ENCODE data around the gene LMBR1.

LMBR1 gene

GRCh38 chr7:156680281-156680680 lies 212.7 kb downstream of the LMBR1 start:
- H3K36me3 ChIP-seq (ENCODE audit: low read length): no peaks in the 10 kb centered on the region
- no peak overlapping the region for H3K9ac ChIP-seq (ENCODE audit: low read length)
- H3F3A ChIP-seq (ENCODE audit: insufficient read depth): no peaks in the 10 kb centered on the region
- H3K9me2 ChIP-seq (replicated peaks; ENCODE audit: insufficient read depth, low read length): no peaks in the 10 kb centered on the region
- no peaks in the 10 kb centered on the region for H3K79me2 ChIP-seq (ENCODE audit: insufficient read depth, low read length)
- H3K27ac ChIP-seq (ENCODE audit: low read depth, low read length): no peak overlapping the region
- H3K4me3 ChIP-seq (ENCODE audit: insufficient read depth, low read length, poor library complexity, severe bottlenecking): no peak overlapping the region
- H3K4me2 ChIP-seq (ENCODE audit: low read depth, low read length, poor library complexity, severe bottlenecking): no peak overlapping the region
- TF ChIP-seq CTCF (IDR thresholded peaks at IDR 0.05; ENCODE audit: insufficient read depth, low read length, poor library complexity, severe bottlenecking): no peak
- H4K20me1 ChIP-seq (ENCODE audit: low read depth, low read length): no peaks in the 10 kb centered on the region
- H3K9me3 ChIP-seq (ENCODE audit: insufficient read depth, low read length): no peaks in the 10 kb centered on the region
- H3K27me3 ChIP-seq (ENCODE audit: low read length): no peaks in the 10 kb centered on the region
- no peak overlapping the region for H2AFZ ChIP-seq (ENCODE audit: low read depth, low read length, severe bottlenecking)

- Histone ChIP-seq H3K4me2 (ENCODE audit: low read depth, low read length, poor library complexity, severe bottlenecking) (no peak overlapping the region), H3K27me3 (ENCODE audit: low read length) (no peaks in the 10 kb centered on the region), H2AFZ (ENCODE audit: low read depth, low read length, severe bottlenecking) (no peak overlapping the region), H4K20me1 (ENCODE audit: low read depth, low read length) (no peaks in the 10 kb centered on the region), H3K9me3 (ENCODE audit: insufficient read depth, low read length) (no peaks in the 10 kb centered on the region), H3K4me3 (ENCODE audit: insufficient read depth, low read length, poor library complexity, severe bottlenecking) (no peak overlapping the region), H3F3A (ENCODE audit: insufficient read depth) (no peaks in the 10 kb centered on the region), H3K79me2 (ENCODE audit: insufficient read depth, low read length) (no peaks in the 10 kb centered on the region), H3K36me3 (ENCODE audit: low read length) (no peaks in the 10 kb centered on the region), H3K9me2 (replicated peaks; ENCODE audit: insufficient read depth, low read length) (no peaks in the 10 kb centered on the region), H3K9ac (ENCODE audit: low read length) (no peak overlapping the region), H3K27ac (ENCODE audit: low read depth, low read length) (no peak overlapping the region)
- TF ChIP-seq EZH2phosphoT487 (conservative IDR thresholded peaks at IDR 0.05; ENCODE audit: low read length) (no peak), CTCF (IDR thresholded peaks at IDR 0.05; ENCODE audit: insufficient read depth, low read length, poor library complexity, severe bottlenecking) (no peak)
Measured at GRCh38 chr7:156677374-156678054, 215.5 kb downstream of the LMBR1 start.

- no peaks in the 10 kb centered on the region for H3K36me3 ChIP-seq (ENCODE audit: low read length)
- no peaks in the 10 kb centered on the region for H3K27me3 ChIP-seq (ENCODE audit: low read length)
- no peak overlapping the region for H3K27ac ChIP-seq (ENCODE audit: low read depth, low read length)
- TF ChIP-seq CTCF (IDR thresholded peaks at IDR 0.05; ENCODE audit: insufficient read depth, low read length, poor library complexity, severe bottlenecking) (no peak), EZH2phosphoT487 (conservative IDR thresholded peaks at IDR 0.05; ENCODE audit: low read length) (no peak)
- H4K20me1 ChIP-seq (ENCODE audit: low read depth, low read length): no peaks in the 10 kb centered on the region
- H3K9me2 ChIP-seq (replicated peaks; ENCODE audit: insufficient read depth, low read length): no peaks in the 10 kb centered on the region
- H3K79me2 ChIP-seq (ENCODE audit: insufficient read depth, low read length): no peaks in the 10 kb centered on the region
- no peak overlapping the region for H3K4me2 ChIP-seq (ENCODE audit: low read depth, low read length, poor library complexity, severe bottlenecking)
- no peaks in the 10 kb centered on the region for H3F3A ChIP-seq (ENCODE audit: insufficient read depth)
- no peak overlapping the region for H3K9ac ChIP-seq (ENCODE audit: low read length)
- no peaks in the 10 kb centered on the region for H3K9me3 ChIP-seq (ENCODE audit: insufficient read depth, low read length)
- no peak overlapping the region for H2AFZ ChIP-seq (ENCODE audit: low read depth, low read length, severe bottlenecking)
- no peak overlapping the region for H3K4me3 ChIP-seq (ENCODE audit: insufficient read depth, low read length, poor library complexity, severe bottlenecking)
Measured at GRCh38 chr7:156676263-156676662, 216.7 kb downstream of the LMBR1 start.
